Activated T-cell treated with anti-CD3 and anti-CD28 coated beads, Interleukin-2, amount 50 U/mL, for 1 hour (primary cell): ENCODE data around the gene PRKAA2.

Source experiments
- DNase-seq: peaks from one replicate; pipeline ENCODE4 v3.0.0-alpha.2; 2020

Gene PRKAA2

GRCh38 chr1:56726706-56727105, 81.6 kb downstream of the PRKAA2 start:
- no peak for DNase-seq

DNA sequence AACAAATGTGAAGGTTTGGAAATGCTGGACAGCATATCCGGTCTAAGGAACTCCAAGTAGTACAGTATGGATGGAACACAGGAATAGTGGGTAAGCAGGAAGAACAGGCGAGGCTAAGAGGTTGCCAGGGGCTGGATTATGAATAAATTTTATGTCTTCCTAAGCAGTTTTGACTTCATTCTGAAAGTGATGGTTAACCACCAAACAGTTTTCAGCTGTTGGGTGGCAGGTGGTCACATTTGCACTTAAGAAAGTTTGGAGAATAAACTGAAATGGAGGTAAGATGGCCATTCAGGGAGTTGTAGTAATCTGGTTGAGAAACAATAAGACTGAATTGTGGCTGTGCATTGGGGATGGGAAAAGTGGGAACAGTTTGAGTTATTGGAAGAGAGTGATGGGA, 83.8 kb downstream of the PRKAA2 start:
- DNase-seq = no peak

DNA sequence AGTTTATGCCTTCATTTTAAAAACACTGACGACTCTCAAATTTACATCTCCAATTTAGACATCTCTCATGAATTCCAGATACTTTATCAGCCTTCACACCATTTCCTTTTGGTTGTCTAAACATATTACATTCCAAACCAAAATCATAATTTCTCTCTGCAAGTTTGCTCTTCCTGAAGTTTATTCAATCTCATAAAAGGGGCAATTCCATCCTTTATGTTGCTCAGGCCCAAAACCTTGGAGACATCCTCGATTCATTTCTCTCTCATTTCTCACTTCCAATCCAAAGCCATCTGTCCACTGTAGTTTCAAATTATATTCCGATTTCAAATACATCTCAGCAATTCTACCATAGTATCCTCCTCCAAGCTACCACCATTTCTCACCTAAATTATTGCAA, 100.1 kb downstream of the PRKAA2 start:
- no peak for DNase-seq

DNA sequence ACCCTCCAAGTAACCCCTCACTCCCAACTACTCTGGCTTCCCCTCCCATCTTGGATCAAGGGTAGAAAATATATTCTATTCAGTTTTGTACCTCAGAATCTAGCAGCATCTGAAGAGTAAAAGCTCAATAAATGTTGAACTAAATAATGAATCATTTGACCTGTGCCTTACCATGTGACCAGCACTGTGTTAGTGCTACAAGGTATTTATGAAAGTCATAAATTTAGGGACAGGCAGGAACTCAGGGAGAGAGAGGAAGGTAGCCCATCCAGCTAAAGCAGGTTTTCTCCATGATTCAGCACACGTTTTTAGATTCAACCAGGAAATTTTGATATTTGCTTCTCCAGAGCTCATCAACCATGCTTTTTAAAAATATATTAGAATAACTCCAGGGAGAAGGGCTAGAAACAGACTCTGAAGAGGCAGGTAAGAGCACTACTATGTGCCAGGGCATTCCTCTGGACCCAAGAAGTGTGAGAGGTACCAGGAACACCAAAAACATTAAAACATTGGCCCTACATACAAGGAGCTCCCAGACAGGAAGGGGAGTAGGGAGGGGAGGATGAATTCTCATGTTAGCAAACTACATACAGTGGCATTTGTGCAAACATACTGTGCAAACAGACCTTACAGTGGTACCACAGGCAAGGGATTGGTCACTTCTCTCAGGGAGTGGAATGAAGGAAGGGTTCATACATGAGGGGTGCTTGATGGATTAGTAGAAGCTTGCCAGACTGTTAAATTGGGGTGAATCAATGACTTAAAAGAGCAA, 109.8 kb downstream of the PRKAA2 start:
- no peak for DNase-seq

DNA sequence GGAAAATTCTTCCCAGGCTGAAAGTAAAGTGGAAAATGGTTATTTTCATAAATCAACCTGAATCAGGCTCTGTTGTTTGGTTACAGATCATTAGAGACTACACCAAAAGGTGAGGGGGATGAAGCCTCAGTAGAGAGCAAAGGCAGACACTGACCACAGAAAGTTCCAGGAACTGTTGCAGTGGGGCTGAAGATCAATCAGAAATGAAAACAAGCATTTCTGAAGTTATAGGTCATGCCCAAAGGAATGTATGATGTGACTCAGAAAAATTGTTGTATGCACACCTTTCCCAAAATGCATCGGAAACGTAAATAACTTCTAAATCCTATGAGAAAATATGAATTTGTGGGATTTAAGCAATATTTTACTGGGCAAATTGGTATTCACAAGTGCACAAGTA, 110.8 kb downstream of the PRKAA2 start:
- no peak for DNase-seq

GRCh38 chr1:56758135-56758534, 113.0 kb downstream of the PRKAA2 start:
- no peak for DNase-seq

GRCh38 chr1:56758794-56759193, 113.7 kb downstream of the PRKAA2 start:
- DNase-seq = no peak
